ENCODE results near the gene TDRD9. TPM values are rescaled to one million over a fixed set of nuclear protein-coding genes. Genes with fewer than 3 reads are reported as not detected.

The TDRD9 gene
- total and polyA plus RNA-seq, 2 of the 4 experiments (the other 2 are of a cell fraction), result 0.07 to 0.18 TPM

GRCh38 chr14:104091061-104091926 lies 163.0 kb downstream of the TDRD9 start:
- ChIA-PET CTCF (interaction anchor here (0.5 kb wide), 1 partner anchor 283 kb away, joined by 4 read pairs; no protein-coding TSS in a partner anchor), POLR2A (ENCODE audit: unreplicated experiment) (no interaction called here)
- H4K20me1 ChIP-seq (ENCODE audit: insufficient read depth, low read length), result no peaks in the 10 kb centered on the region
- no peak for DNase-seq
- no peak overlapping the region for H4K5ac ChIP-seq (ENCODE audit: low read depth, low read length)
- no peak overlapping the region for H3K27ac ChIP-seq (ENCODE audit: insufficient read depth, low read length)
- no peaks in the 10 kb centered on the region for H3K4me1 ChIP-seq (ENCODE audit: control insufficient read depth, insufficient read depth, low read length)
- no peaks in the 10 kb centered on the region for H3K9me3 ChIP-seq (ENCODE audit: control insufficient read depth, insufficient read depth, low read length)
- no peak overlapping the region for H3K4ac ChIP-seq (ENCODE audit: low read depth, low read length)
- H2BK15ac ChIP-seq (ENCODE audit: low read depth, low read length), result no peak overlapping the region
- in situ Hi-C loops (cut with MboI; ENCODE audit: low sequenced_read_pairs), result loop anchor here (25.0 kb wide), 2 partner anchors 471 to 546 kb away; no protein-coding TSS in a partner anchor
- no peak overlapping the region for H3K56ac ChIP-seq (ENCODE audit: extremely low read depth, insufficient read depth, low read length)
- H3K9ac ChIP-seq (ENCODE audit: low read depth, low read length), result no peak overlapping the region
- intact Hi-C loops (cut with micrococcal nuclease), result no loop called here
- 30% methylated on average over 11 of the region's 26 CpGs; no CpG with 5 or more reads in 1 of the 2 experiments for WGBS, 2 experiments (ENCODE audit: extremely low coverage in 2 of 2, insufficient read length in 1 of 2)
- H3K79me1 ChIP-seq (ENCODE audit: low read depth in 1 of 2, low read length in 2 of 2), result no peaks in the 10 kb centered on the region
- no peak overlapping the region for H2AK5ac ChIP-seq (ENCODE audit: low read depth, low read length)
- H3K23ac ChIP-seq (ENCODE audit: low read depth, low read length), result no peak overlapping the region
- no peaks in the 10 kb centered on the region for H3K36me3 ChIP-seq (ENCODE audit: control insufficient read depth, insufficient read depth, low read length)
- no peak overlapping the region for H3K14ac ChIP-seq (replicated peaks; ENCODE audit: low read depth, low read length)
- no peak overlapping the region for H2AFZ ChIP-seq (replicated peaks; ENCODE audit: low read length, poor library complexity)
- dilution Hi-C loops (cut with HindIII; ENCODE audit: low sequenced_read_pairs, unreplicated experiment), result no loop called here
- no peaks in the 10 kb centered on the region for H3K9me1 ChIP-seq (ENCODE audit: insufficient read depth, low read length)
- no peak overlapping the region for H3K4me2 ChIP-seq (ENCODE audit: low read depth, low read length)
- H2BK5ac ChIP-seq (ENCODE audit: low read depth, low read length, poor library complexity, severe bottlenecking), result no peak overlapping the region
- no peak overlapping the region for H2AK9ac ChIP-seq (replicated peaks; ENCODE audit: low read depth, low read length, poor library complexity)
- H4K8ac ChIP-seq (ENCODE audit: low read depth in 2 of 2, low read length in 2 of 2), result no peak overlapping the region
- BruUV-seq (replicated peaks), result no TSS peak
- no peaks in the 10 kb centered on the region; the same call in 1 of the 2 replicates for H3K27me3 ChIP-seq (ENCODE audit: control insufficient read depth, insufficient read depth, low read length)
- H4K91ac ChIP-seq (ENCODE audit: insufficient read depth, low read depth, low read length), result no peak overlapping the region
- no peak for TF ChIP-seq RFX5 (IDR thresholded peaks at IDR 0.05; ENCODE audit: low read depth, low read length)
- TF ChIP-seq CEBPB (IDR thresholded peaks at IDR 0.05; ENCODE audit: low read depth, low read length), result no peak
- TF ChIP-seq MAZ (IDR thresholded peaks at IDR 0.05; ENCODE audit: borderline replicate concordance, low read depth, low read length), result no peak
- no peak for TF ChIP-seq FOS (IDR thresholded peaks at IDR 0.05; ENCODE audit: low read depth, low read length)
- TF ChIP-seq RCOR1 (IDR thresholded peaks at IDR 0.05; ENCODE audit: insufficient replicate concordance, low read length), result no peak
- TF ChIP-seq, protein P1, sequence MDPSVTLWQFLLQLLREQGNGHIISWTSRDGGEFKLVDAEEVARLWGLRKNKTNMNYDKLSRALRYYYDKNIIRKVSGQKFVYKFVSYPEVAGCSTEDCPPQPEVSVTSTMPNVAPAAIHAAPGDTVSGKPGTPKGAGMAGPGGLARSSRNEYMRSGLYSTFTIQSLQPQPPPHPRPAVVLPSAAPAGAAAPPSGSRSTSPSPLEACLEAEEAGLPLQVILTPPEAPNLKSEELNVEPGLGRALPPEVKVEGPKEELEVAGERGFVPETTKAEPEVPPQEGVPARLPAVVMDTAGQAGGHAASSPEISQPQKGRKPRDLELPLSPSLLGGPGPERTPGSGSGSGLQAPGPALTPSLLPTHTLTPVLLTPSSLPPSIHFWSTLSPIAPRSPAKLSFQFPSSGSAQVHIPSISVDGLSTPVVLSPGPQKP (IDR thresholded peaks at IDR 0.05; ENCODE audit: borderline replicate concordance, low read depth, low read length), result no peak
- no peak overlapping the region for H2BK120ac ChIP-seq (ENCODE audit: low read depth, low read length)
- no peak overlapping the region for H3K18ac ChIP-seq (ENCODE audit: low read depth, low read length)
- no peak overlapping the region for H3K4me3 ChIP-seq (ENCODE audit: insufficient read depth, low read depth, low read length)
- no peak overlapping the region for H2BK20ac ChIP-seq (ENCODE audit: low read depth, low read length)
- no peak for ATAC-seq (ENCODE audit: low read depth)

Data from IMR-90 (cell line).